Fibroblast of lung (primary cell): Measurements from ENCODE around the gene PIP5KL1. TPM values are rescaled to one million over a fixed set of nuclear protein-coding genes. Genes with fewer than 3 reads are reported as not detected.

Experiments used
- DNase-seq, 2 donors: peaks; one replicate each; pipeline versions ENCODE4 v3.0.0 to v3.0.0-alpha.2; 2010; ENCODE audit warnings: low read depth in 2 of 2
- H2AFZ ChIP-seq: 2 replicates; pipeline ENCODE4 v1.5.1; 2012; ENCODE audit warnings: low read length, control low read depth, inconsistent platforms
- H3K27ac ChIP-seq: 2 replicates; pipeline ENCODE4 v1.5.1; 2011; ENCODE audit warnings: low read length, control low read depth; ENCODE audit not compliant: insufficient read depth
- H3K27me3 ChIP-seq: 2 replicates; pipeline ENCODE4 v1.5.1; 2011; ENCODE audit warnings: mild to moderate bottlenecking, low read length; ENCODE audit not compliant: control insufficient read depth, insufficient read depth
- H3K36me3 ChIP-seq: 2 replicates; pipeline ENCODE4 v1.5.1; 2011; ENCODE audit warnings: low read length; ENCODE audit not compliant: control insufficient read depth, insufficient read depth
- H3K4me1 ChIP-seq: 2 replicates; pipeline ENCODE4 v1.5.1; 2011; ENCODE audit warnings: low read length; ENCODE audit not compliant: control insufficient read depth, insufficient read depth; ENCODE audit errors: extremely low read depth
- H3K4me2 ChIP-seq: 2 replicates; pipeline ENCODE4 v1.5.1; 2011; ENCODE audit warnings: low read length, control low read depth; ENCODE audit not compliant: insufficient read depth; ENCODE audit errors: extremely low read depth
- H3K4me3 ChIP-seq, 4 experiments: fragments of 200-600 bp in 1 of 4; sonication (generic) in 1 of 4; replicated peaks in 1 of 4; 2 replicates each; pipeline ENCODE4 v1.5.1; 2011 to 2016; ENCODE audit warnings: low read length in 4 of 4, low read depth in 3 of 4, mild to moderate bottlenecking in 3 of 4, control low read depth in 2 of 4, inconsistent platforms in 1 of 4, mixed read lengths in 1 of 4; ENCODE audit not compliant: insufficient read depth in 1 of 4; ENCODE audit errors: control extremely low read depth in 1 of 4
- H3K79me2 ChIP-seq: 2 replicates; pipeline ENCODE4 v1.5.1; 2012; ENCODE audit warnings: mild to moderate bottlenecking, low read length, inconsistent platforms; ENCODE audit not compliant: control insufficient read depth, insufficient read depth
- H3K9ac ChIP-seq: 2 replicates; pipeline ENCODE4 v1.5.1; 2011; ENCODE audit warnings: mild to moderate bottlenecking, low read length, control low read depth; ENCODE audit not compliant: insufficient read depth
- H3K9me3 ChIP-seq: 2 replicates; pipeline ENCODE4 v1.5.1; 2012; ENCODE audit warnings: low read depth, low read length; ENCODE audit not compliant: control insufficient read depth, insufficient read depth
- H4K20me1 ChIP-seq: 2 replicates; pipeline ENCODE4 v1.5.1; 2011; ENCODE audit warnings: low read length; ENCODE audit not compliant: control insufficient read depth, insufficient read depth; ENCODE audit errors: extremely low read depth
- EZH2 ChIP-seq: IDR thresholded peaks from 2 replicates; pipeline ENCODE4 v1.5.1; 2012; ENCODE audit warnings: low read length, control low read depth, mild to moderate bottlenecking; ENCODE audit errors: missing control alignments
- polyA plus RNA-seq, 2 donors: library from polyadenylated mRNA; depleted of rRNA in 1 of 2; stranded (reverse) in 1 of 2; unstranded in 1 of 2; fragments of >200 nt; gene quantifications; 2 replicates each; pipeline ENCODE4 v1.2.1, GENCODE V29; 2011 to 2012; ENCODE audit warnings: missing spikeins in 1 of 2
- total RNA-seq: library from RNA; depleted of rRNA; stranded (reverse); fragments of >200 nt; gene quantifications from 2 replicates; pipeline ENCODE4 v1.2.1, GENCODE V29; 2014
- TF ChIP-seq, protein P1 (sequence below), 2 donors: IDR thresholded peaks in 1 of 2; conservative IDR thresholded peaks in 1 of 2; 1 replicate in 1 of 2; 2 replicates in 1 of 2; pipeline ENCODE4 v1.5.1; 2011 to 2012; ENCODE audit warnings: low read length in 2 of 2, control low read depth in 1 of 2, inconsistent platforms in 1 of 2, low read depth in 1 of 2, mild to moderate bottlenecking in 1 of 2

The PIP5KL1 gene
- total and polyA plus RNA-seq, 2 donors (not counting 1 experiment from before 2014, with no cell fraction given) = 1.9 to 2.5 TPM

DNA sequence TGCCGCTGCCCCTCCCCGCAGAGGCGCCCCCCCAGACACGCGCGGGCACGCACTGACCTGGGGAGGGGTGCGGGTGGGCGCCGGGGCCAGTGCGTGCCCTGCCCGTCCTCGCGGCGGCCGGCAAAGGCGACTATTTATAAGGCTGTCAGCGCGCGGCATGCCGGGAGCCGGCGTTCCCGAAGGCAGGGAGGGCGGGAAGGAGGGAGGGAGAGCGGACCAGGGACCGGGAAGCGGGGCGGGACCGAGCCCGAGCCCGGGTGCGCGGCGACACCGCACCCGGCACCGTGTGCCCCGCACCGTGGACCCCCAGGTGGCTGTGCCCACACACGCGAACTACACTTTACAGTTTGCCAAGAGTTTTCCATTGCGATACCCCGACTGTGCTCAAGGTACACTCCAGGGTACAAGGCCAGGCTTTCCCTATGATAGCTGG is 53.0 kb downstream of the PIP5KL1 start, which contains the start of gene AK1:
TSS of gene AK1 (minus strand) at position 110 of the 433 bp plus-strand sequence. CDS start 3,058 bp downstream, outside the sequence.
- Histone ChIP-seq H3K9me3 (no peaks in the 10 kb centered on the region), H4K20me1 (no peaks in the 10 kb centered on the region), H3K4me3 (peak within 1 kb of the TSS; percentile 53 to 76 (median 64)), H3K36me3 (peaks cover 5% of the 10 kb centered on the region), H3K4me2 (peak within 1 kb of the TSS; percentile 92), H3K27ac (peak within 1 kb of the TSS; percentile 75), H3K4me1 (peaks cover 20% of the 10 kb centered on the region), H2AFZ (peak within 1 kb of the TSS; percentile 85), H3K79me2 (peaks cover 11% of the 10 kb centered on the region), H3K27me3 (no peaks in the 10 kb centered on the region), H3K9ac (peak within 1 kb of the TSS; percentile 48)
- TF ChIP-seq EZH2 = no peak
- TF ChIP-seq, protein P1, sequence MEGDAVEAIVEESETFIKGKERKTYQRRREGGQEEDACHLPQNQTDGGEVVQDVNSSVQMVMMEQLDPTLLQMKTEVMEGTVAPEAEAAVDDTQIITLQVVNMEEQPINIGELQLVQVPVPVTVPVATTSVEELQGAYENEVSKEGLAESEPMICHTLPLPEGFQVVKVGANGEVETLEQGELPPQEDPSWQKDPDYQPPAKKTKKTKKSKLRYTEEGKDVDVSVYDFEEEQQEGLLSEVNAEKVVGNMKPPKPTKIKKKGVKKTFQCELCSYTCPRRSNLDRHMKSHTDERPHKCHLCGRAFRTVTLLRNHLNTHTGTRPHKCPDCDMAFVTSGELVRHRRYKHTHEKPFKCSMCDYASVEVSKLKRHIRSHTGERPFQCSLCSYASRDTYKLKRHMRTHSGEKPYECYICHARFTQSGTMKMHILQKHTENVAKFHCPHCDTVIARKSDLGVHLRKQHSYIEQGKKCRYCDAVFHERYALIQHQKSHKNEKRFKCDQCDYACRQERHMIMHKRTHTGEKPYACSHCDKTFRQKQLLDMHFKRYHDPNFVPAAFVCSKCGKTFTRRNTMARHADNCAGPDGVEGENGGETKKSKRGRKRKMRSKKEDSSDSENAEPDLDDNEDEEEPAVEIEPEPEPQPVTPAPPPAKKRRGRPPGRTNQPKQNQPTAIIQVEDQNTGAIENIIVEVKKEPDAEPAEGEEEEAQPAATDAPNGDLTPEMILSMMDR (conservative IDR thresholded peaks at IDR 0.05 in 1 of 2, IDR thresholded peaks at IDR 0.05 in 1 of 2; ENCODE audit: low read depth in 1 of 2, low read length in 2 of 2) = no peak
- peak; percentile 51 to 55 for DNase-seq

DNA sequence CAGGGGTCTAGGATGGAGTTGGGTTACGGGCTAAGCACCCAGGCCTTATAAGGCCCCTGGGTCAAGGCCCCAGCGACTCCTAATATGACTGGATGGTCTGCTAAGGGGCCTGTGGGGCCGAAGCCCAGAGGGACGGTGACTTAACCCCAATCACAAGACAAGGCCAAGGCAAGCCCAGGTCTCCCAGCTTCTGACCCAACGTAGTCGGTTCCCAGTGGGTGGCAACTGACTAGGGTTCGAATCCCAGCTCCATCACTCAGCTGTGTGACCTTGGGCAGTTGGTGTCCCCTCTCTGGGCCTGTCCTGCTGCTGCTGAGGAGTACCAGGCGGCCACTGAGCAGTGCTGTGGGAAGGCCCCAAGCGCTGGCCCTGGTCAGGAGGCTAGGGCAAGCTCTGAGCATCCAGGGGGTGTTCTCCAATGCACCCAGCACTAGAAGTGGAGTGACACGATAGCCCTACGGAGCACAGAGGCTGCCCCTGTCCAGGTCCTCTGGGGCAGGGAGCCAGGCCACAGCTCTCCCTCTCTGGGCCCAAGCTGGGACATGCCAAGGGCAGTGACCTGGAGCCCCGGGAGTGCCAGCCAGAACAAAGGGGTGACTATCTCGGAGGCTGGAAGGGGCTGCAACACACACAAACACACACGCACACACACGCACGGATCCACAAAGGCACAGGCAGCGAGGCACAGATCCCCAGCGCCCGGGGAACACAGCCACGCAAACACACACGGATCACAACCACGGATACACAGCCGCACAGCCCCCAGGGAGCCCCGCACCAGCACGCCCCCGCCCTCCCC is 53.6 kb downstream of the PIP5KL1 start:
- peak overlapping the region; percentile 48 for H3K9ac ChIP-seq
- H3K36me3 ChIP-seq = peaks cover 7% of the 10 kb centered on the region
- peaks cover 11% of the 10 kb centered on the region for H3K79me2 ChIP-seq
- no peak for TF ChIP-seq EZH2
- TF ChIP-seq, protein P1 (conservative IDR thresholded peaks at IDR 0.05 in 1 of 2, IDR thresholded peaks at IDR 0.05 in 1 of 2; ENCODE audit: low read depth in 1 of 2, low read length in 2 of 2) = no peak
- peak overlapping the region; percentile 53 to 76 (median 64) for H3K4me3 ChIP-seq
- H3K4me2 ChIP-seq = peak overlapping the region; percentile 92
- H3K4me1 ChIP-seq = peaks cover 20% of the 10 kb centered on the region
- H2AFZ ChIP-seq = peak overlapping the region; percentile 17
- DNase-seq = no peak
- H3K9me3 ChIP-seq = no peaks in the 10 kb centered on the region
- peak overlapping the region; percentile 75 for H3K27ac ChIP-seq
- no peaks in the 10 kb centered on the region for H4K20me1 ChIP-seq
- H3K27me3 ChIP-seq = no peaks in the 10 kb centered on the region

DNA sequence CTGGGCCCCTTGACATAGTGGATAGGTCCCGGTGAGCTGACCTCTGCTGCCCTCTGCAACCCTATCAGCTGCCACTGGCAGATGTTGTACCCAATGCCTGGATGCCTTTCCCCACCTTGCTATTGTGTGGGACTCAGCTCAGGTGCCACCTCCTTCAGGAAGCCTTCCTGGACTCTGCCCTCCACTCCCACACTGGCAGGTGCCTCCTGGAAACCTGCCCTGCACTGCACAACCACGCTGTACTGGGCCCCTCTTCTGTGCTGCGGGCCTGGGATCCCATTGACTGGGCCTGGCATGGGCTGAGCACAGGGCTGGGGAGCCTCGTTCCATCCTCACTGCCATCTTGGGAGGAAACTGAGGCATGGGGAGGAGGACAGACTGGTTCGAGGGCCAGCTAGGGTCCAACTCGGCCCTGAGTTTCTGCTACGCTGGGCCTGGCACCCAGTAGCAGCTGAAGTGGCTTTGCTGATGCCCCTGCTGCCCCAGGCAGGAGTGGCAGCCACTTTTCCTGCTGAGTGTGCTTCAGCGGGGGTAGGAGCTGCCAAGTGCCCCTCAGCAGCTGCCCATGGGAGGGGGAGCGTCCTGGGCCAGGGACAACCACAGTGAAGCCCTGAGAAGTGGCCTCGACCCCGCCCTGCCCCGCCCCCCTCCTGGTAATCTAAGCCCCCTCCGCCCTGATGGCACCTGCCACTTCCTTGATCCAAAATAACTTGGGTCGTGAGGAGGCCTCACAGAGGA is 54.4 kb downstream of the PIP5KL1 start:
- no peaks in the 10 kb centered on the region for H4K20me1 ChIP-seq
- TF ChIP-seq, protein P1 (conservative IDR thresholded peaks at IDR 0.05 in 1 of 2, IDR thresholded peaks at IDR 0.05 in 1 of 2; ENCODE audit: low read depth in 1 of 2, low read length in 2 of 2) = no peak
- TF ChIP-seq EZH2 = no peak
- no peak overlapping the region for H3K27ac ChIP-seq
- H3K4me3 ChIP-seq = peak overlapping the region in 2 of 4 experiments; percentile 69 to 76
- H3K4me2 ChIP-seq = peak overlapping the region; percentile 92
- peaks cover 20% of the 10 kb centered on the region for H3K4me1 ChIP-seq
- H3K9me3 ChIP-seq = no peaks in the 10 kb centered on the region
- no peak for DNase-seq
- H3K9ac ChIP-seq = no peak overlapping the region
- no peak overlapping the region for H2AFZ ChIP-seq
- H3K36me3 ChIP-seq = peaks cover 13% of the 10 kb centered on the region
- no peaks in the 10 kb centered on the region for H3K27me3 ChIP-seq
- H3K79me2 ChIP-seq = peaks cover 11% of the 10 kb centered on the region
